IPS-18a (cell line): ENCODE measurements around the gene MLLT10.

Source experiments
- H3K27ac ChIP-seq: one replicate; pipeline ENCODE4 v1.5.1; 2013; ENCODE audit warnings: low read length
- H3K27me3 ChIP-seq: one replicate; pipeline ENCODE4 v1.6.1; 2013; ENCODE audit warnings: mild to moderate bottlenecking, low read length; ENCODE audit not compliant: control insufficient read depth, insufficient read depth
- H3K36me3 ChIP-seq: one replicate; pipeline ENCODE4 v1.6.1; 2013; ENCODE audit warnings: low read depth, low read length; ENCODE audit not compliant: control insufficient read depth
- H3K4me1 ChIP-seq: one replicate; pipeline ENCODE4 v1.6.1; 2013; ENCODE audit warnings: low read depth, low read length; ENCODE audit not compliant: control insufficient read depth
- H3K4me3 ChIP-seq: one replicate; pipeline ENCODE4 v1.5.1; 2013; ENCODE audit warnings: low read length
- H3K9ac ChIP-seq: one replicate; pipeline ENCODE4 v1.6.1; 2013; ENCODE audit warnings: mild to moderate bottlenecking, low read length, moderate library complexity
- H3K9me3 ChIP-seq: one replicate; pipeline ENCODE4 v1.6.1; 2013; ENCODE audit warnings: low read depth, low read length; ENCODE audit not compliant: control insufficient read depth

The MLLT10 gene

GRCh38 chr10:21758696-21759095, 224.7 kb downstream of the MLLT10 start:
- no peak overlapping the region for H3K4me3 ChIP-seq
- no peaks in the 10 kb centered on the region for H3K9me3 ChIP-seq
- H3K36me3 ChIP-seq = no peaks in the 10 kb centered on the region
- no peaks in the 10 kb centered on the region for H3K27me3 ChIP-seq
- no peak overlapping the region for H3K27ac ChIP-seq
- no peak overlapping the region for H3K9ac ChIP-seq
- H3K4me1 ChIP-seq = peaks cover 21% of the 10 kb centered on the region

GRCh38 chr10:21759232-21759631, 225.2 kb downstream of the MLLT10 start:
- Histone ChIP-seq H3K4me1 (peaks cover 21% of the 10 kb centered on the region), H3K27ac (no peak overlapping the region), H3K27me3 (no peaks in the 10 kb centered on the region)

GRCh38 chr10:21760332-21760731, 226.3 kb downstream of the MLLT10 start:
- H3K4me1 ChIP-seq = peaks cover 21% of the 10 kb centered on the region
- H3K36me3 ChIP-seq = no peaks in the 10 kb centered on the region
- no peak overlapping the region for H3K9ac ChIP-seq
- no peaks in the 10 kb centered on the region for H3K9me3 ChIP-seq
- no peak overlapping the region for H3K27ac ChIP-seq
- H3K4me3 ChIP-seq = no peak overlapping the region
- no peaks in the 10 kb centered on the region for H3K27me3 ChIP-seq

More at GRCh38 chr10:21759232-21759631, 225.2 kb downstream of the MLLT10 start:
- no peak overlapping the region for H3K4me3 ChIP-seq
- H3K9ac ChIP-seq = no peak overlapping the region
- H3K9me3 ChIP-seq = no peaks in the 10 kb centered on the region
- no peaks in the 10 kb centered on the region for H3K36me3 ChIP-seq

- no peak overlapping the region for H3K4me3 ChIP-seq
- no peak overlapping the region for H3K27ac ChIP-seq
- H3K4me1 ChIP-seq = no peaks in the 10 kb centered on the region
- H3K9me3 ChIP-seq = no peaks in the 10 kb centered on the region
- no peak overlapping the region for H3K9ac ChIP-seq
- H3K27me3 ChIP-seq = no peaks in the 10 kb centered on the region
- H3K36me3 ChIP-seq = no peaks in the 10 kb centered on the region
These were observed 230.6 kb downstream of the MLLT10 start for GRCh38 chr10:21764466-21765189.

GRCh38 chr10:21769041-21769440, 235.0 kb downstream of the MLLT10 start:
- H3K4me1 ChIP-seq = no peaks in the 10 kb centered on the region
- H3K27ac ChIP-seq = no peak overlapping the region
- no peaks in the 10 kb centered on the region for H3K9me3 ChIP-seq
- no peak overlapping the region for H3K4me3 ChIP-seq
- no peaks in the 10 kb centered on the region for H3K36me3 ChIP-seq
- H3K9ac ChIP-seq = no peak overlapping the region
- no peaks in the 10 kb centered on the region for H3K27me3 ChIP-seq

- Histone ChIP-seq H3K4me3 (no peak overlapping the region), H3K9ac (no peak overlapping the region), H3K9me3 (no peaks in the 10 kb centered on the region), H3K27me3 (no peaks in the 10 kb centered on the region), H3K4me1 (no peaks in the 10 kb centered on the region), H3K36me3 (no peaks in the 10 kb centered on the region), H3K27ac (no peak overlapping the region)
These were observed 237.2 kb downstream of the MLLT10 start for GRCh38 chr10:21771219-21771618.

GRCh38 chr10:21776883-21777282, 242.9 kb downstream of the MLLT10 start:
- H3K27me3 ChIP-seq = no peaks in the 10 kb centered on the region
- no peaks in the 10 kb centered on the region for H3K9me3 ChIP-seq
- no peak overlapping the region for H3K4me3 ChIP-seq
- no peak overlapping the region for H3K9ac ChIP-seq
- H3K27ac ChIP-seq = no peak overlapping the region
- H3K4me1 ChIP-seq = no peaks in the 10 kb centered on the region
- H3K36me3 ChIP-seq = no peaks in the 10 kb centered on the region

GRCh38 chr10:21791276-21791675, 257.2 kb downstream of the MLLT10 start:
- Histone ChIP-seq H3K9me3 (no peaks in the 10 kb centered on the region), H3K27me3 (no peaks in the 10 kb centered on the region), H3K4me1 (no peaks in the 10 kb centered on the region), H3K4me3 (no peak overlapping the region), H3K36me3 (no peaks in the 10 kb centered on the region), H3K27ac (no peak overlapping the region), H3K9ac (no peak overlapping the region)
